ENCODE results near the gene RPRD2. TPM values are rescaled to one million over a fixed set of nuclear protein-coding genes. Genes with fewer than 3 reads are reported as not detected.

RPRD2 gene
- total RNA-seq, 4 donors from 2014 or later, result 26.1 to 39.9 (median 31.6) TPM

- Histone ChIP-seq H3K4me3 (replicated peaks in 1 of 3) (no peak overlapping the region), H3K27ac (no peak overlapping the region), H3K27me3 (no peaks in the 10 kb centered on the region), H3K36me3 (peaks cover 24 to 27% of the 10 kb centered on the region in 2 donors), H3K4me1 (peaks cover 5 to 6% of the 10 kb centered on the region in 2 donors), H3K9me3 (no peaks in the 10 kb centered on the region)
- TF ChIP-seq CTCF (IDR thresholded peaks at IDR 0.05) (no peak), POLR2A (IDR thresholded peaks at IDR 0.05) (no peak)
- intact Hi-C loops (cut with DNase I), result loop anchor here (10.0 kb wide), 1 partner anchor 171 kb away; no protein-coding TSS in a partner anchor
- DNase-seq, result no peak
- 84 to 89% methylated on average over 4 of the region's 4 CpGs for WGBS, 2 donors
These were observed 109.7 kb downstream of the RPRD2 start for GRCh38 chr1:150473659-150474058.

- H3K4me3 ChIP-seq (replicated peaks in 1 of 3), result no peak overlapping the region
- no peak for DNase-seq
- WGBS, 2 donors, result 77 to 78% methylated on average over 4 of the region's 4 CpGs
- peaks cover 5 to 6% of the 10 kb centered on the region in 2 donors for H3K4me1 ChIP-seq
- peaks cover 24 to 27% of the 10 kb centered on the region in 2 donors for H3K36me3 ChIP-seq
- intact Hi-C loops (cut with DNase I), result loop anchor here (10.0 kb wide), 1 partner anchor 170 kb away; no protein-coding TSS in a partner anchor
- H3K9me3 ChIP-seq, result no peaks in the 10 kb centered on the region
- H3K27me3 ChIP-seq, result no peaks in the 10 kb centered on the region
- TF ChIP-seq CTCF (IDR thresholded peaks at IDR 0.05) (no peak), POLR2A (IDR thresholded peaks at IDR 0.05) (no peak)
- H3K27ac ChIP-seq, result no peak overlapping the region
These were observed 110.9 kb downstream of the RPRD2 start for GRCh38 chr1:150474869-150475268.

GRCh38 chr1:150476754-150477153, 112.8 kb downstream of the RPRD2 start:
- intact Hi-C loops (cut with DNase I), result loop anchor here (10.0 kb wide), 1 partner anchor 168 kb away; no protein-coding TSS in a partner anchor
- DNase-seq, result no peak

GRCh38 chr1:150477320-150477719, 113.4 kb downstream of the RPRD2 start:
- Histone ChIP-seq H3K27ac (no peak overlapping the region), H3K36me3 (peaks cover 4 to 7% of the 10 kb centered on the region in 2 donors), H3K27me3 (no peaks in the 10 kb centered on the region), H3K4me3 (replicated peaks in 1 of 3) (no peak overlapping the region), H3K9me3 (no peaks in the 10 kb centered on the region), H3K4me1 (peaks cover 5 to 6% of the 10 kb centered on the region in 2 donors)
- 75 to 83% methylated on average over 1 of the region's 1 CpG for WGBS, 2 donors
- DNase-seq, result no peak
- intact Hi-C loops (cut with DNase I), result loop anchor here (10.0 kb wide), 1 partner anchor 167 kb away; no protein-coding TSS in a partner anchor
- TF ChIP-seq CTCF (IDR thresholded peaks at IDR 0.05) (no peak), POLR2A (IDR thresholded peaks at IDR 0.05) (no peak)

More at GRCh38 chr1:150476754-150477153, 112.8 kb downstream of the RPRD2 start:
- Histone ChIP-seq H3K4me3 (replicated peaks in 1 of 3) (no peak overlapping the region), H3K4me1 (peaks cover 5 to 6% of the 10 kb centered on the region in 2 donors), H3K9me3 (no peaks in the 10 kb centered on the region), H3K36me3 (peaks cover 10 to 13% of the 10 kb centered on the region in 2 donors), H3K27ac (no peak overlapping the region), H3K27me3 (no peaks in the 10 kb centered on the region)
- TF ChIP-seq POLR2A (IDR thresholded peaks at IDR 0.05) (no peak), CTCF (IDR thresholded peaks at IDR 0.05) (no peak)
- WGBS, 2 donors, result 80 to 83% methylated on average over 3 of the region's 3 CpGs

- peaks cover under 1 to 3% of the 10 kb centered on the region in 2 donors for H3K36me3 ChIP-seq
- H3K9me3 ChIP-seq, result no peaks in the 10 kb centered on the region
- 78 to 79% methylated on average over 4 of the region's 4 CpGs for WGBS, 2 donors
- no peak overlapping the region for H3K4me3 ChIP-seq (replicated peaks in 1 of 3)
- TF ChIP-seq POLR2A (IDR thresholded peaks at IDR 0.05) (no peak), CTCF (IDR thresholded peaks at IDR 0.05) (no peak)
- H3K27me3 ChIP-seq, result no peaks in the 10 kb centered on the region
- DNase-seq, result no peak
- no peak overlapping the region for H3K27ac ChIP-seq
- intact Hi-C loops (cut with DNase I), result loop anchor here (10.0 kb wide), 1 partner anchor 167 kb away; no protein-coding TSS in a partner anchor
- peaks cover 5 to 6% of the 10 kb centered on the region in 2 donors for H3K4me1 ChIP-seq
These were observed 113.8 kb downstream of the RPRD2 start for GRCh38 chr1:150477733-150478132.
